GM21447 (cell line): ENCODE results near the gene TJP2.

Experiments used
- ATAC-seq: cut with Tn5 transposase; IDR thresholded peaks from one replicate; pipeline ENCODE4 v1.9.1; 2021; ENCODE audit not compliant: unreplicated experiment

TJP2 gene

DNA sequence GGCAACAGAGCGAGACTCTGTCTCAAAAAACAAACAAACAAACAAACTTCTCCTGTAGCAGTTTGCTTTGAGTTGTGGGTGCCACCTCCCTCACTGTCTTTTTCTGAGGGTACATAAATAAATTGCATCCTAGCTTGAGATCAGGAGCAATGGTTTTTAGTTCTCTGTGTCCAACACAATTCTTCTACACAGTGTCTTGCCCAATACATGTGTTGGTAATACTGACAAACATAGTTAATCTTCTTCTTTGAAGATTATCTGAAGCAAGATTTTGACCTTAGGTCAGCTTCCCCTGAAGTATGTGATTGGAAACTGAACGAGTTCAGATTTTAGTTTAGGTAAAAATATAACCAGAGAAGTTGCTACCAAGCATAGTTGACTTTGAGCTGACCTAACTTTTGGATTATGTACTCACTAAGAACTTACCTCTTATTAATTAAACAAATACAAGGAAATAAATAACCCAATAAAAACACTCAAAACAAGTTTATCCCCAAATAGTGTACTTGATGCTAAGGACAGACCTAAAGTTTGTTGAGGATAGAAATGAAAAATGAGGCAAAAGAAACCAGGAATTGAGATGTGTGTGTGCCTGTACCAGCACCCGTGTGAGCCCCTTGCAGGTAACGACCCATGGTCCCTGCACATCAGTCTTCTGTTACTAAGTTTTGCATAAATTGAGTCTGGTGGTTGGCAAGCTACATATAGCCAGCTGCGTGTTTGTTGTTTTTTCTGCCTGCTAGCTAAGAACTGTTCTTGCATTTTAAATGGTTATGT, 16.2 kb downstream of the TJP2 start:
- ATAC-seq = peak; percentile 82

DNA sequence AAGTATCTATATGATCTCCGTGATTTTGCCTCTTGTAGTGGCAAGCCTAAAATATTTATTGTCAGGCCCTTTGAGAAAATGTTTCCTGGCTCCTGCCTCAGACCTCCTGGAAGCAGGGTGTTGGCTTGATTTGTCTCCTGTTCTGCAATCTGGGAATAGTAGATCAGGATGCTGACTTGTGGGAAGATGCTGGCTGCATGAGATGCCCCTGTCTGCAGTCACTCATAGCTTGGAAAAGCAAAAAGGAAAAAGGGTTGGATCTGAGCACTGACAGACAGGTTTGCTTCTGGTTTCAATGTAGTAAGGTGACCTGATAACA, 16.7 kb downstream of the TJP2 start:
- no peak for ATAC-seq

DNA sequence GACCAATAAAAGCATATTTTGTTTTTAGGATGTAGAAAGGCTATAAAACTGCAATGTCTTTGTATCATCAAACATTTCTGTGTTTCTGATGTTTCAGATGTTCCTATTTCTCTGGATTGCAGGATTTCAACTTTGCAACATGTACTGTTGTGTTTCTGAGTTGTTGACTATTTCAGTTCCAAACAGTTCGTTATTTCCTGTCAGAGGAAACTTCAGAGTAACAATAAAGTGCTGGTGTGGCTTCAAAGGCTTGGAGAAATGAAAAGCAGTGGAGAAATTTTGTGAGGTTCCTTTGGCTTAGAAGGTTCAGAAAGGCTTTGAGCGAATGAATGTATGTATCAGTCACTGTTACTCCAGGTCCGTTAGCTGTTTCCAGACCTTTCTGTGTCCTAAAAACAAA, 17.2 kb downstream of the TJP2 start:
- ATAC-seq = no peak

DNA sequence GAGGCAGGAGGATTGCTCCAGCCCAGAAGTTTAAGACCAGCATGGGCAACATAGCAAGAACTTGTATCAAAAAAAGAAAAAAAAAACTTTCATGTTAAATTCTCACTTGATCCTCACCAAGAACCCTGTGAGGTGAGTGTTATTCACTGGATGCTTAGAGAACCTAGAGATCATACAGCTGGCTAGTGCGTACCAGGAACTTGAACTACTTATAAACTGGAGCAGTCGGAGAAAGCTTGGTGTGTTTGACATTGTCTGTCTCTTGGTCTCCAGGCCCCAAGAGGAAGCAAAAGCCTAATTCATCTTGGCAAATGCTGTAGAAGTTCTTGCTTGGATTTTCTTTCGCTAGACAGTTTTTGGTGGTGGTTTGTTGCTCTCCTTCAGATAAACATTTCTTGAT, 18.1 kb downstream of the TJP2 start:
- ATAC-seq = no peak

DNA sequence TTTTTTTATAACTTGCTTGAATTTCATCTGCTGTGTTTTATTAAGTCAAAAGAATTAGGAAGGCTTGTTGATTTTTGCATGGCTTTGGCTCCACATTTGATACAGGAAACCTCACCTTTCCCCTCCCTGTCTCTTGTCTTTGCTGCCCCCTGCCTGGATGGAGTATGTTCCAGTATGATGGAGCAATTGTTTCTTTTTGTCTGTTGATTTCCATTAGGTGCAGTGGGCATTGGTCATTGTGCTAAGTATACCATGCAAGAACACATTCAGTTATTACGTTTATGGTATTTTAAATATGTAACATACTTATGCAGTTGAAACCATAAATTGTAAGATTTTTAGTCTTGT, 19.6 kb downstream of the TJP2 start:
- ATAC-seq = no peak

DNA sequence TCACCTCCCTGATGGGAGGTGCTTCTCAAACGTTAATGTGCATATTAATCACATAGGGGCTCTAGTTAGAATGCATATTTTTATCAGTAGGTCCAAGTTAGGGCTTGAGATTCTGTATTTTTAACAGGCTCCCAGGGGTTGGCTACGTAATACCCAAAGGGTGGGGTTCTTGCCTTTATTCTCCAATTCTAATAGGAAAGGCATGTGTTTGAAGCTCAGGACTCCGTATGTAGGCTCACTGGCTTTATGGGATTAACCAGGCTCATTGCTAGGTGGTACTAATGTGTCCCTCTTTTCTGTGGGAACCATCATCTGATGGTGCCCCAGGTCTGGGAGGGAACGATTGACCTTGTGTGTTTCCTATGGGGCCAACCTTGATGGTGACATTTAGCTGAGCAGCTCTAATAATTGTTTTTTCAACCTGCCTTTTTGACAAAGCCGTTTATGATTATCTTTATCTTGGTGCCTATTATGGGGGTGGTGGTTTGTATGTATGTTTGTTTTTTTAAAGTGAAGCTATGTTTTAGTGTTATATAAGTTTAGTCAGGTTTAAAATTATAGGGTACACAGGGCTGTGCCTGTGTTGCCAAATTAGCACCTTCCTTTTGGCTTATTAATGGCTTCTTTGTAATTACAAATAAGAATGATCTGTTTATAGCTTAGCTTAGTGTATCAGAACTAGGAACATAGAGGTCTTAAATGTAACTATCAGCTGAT, 20.8 kb downstream of the TJP2 start:
- no peak for ATAC-seq

DNA sequence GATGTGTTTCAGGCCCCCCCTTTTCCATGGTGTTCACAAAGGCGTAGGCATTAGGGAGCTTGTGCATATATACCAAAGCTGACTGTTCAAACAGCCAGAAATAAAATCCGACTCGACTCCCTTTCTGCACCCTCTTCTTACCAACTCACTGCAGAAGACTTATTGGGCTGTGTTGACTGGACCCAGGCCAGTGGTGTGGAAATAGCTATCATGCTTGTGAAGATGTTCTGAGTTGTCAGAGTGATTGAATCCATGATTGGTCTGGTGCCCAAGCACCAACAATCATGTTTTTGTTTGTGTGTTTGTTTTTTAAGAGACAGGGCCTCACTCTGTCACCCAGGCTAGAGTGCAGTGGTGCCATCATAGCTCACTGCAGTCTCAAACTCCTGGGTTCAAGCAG, 21.6 kb downstream of the TJP2 start:
- no peak for ATAC-seq

DNA sequence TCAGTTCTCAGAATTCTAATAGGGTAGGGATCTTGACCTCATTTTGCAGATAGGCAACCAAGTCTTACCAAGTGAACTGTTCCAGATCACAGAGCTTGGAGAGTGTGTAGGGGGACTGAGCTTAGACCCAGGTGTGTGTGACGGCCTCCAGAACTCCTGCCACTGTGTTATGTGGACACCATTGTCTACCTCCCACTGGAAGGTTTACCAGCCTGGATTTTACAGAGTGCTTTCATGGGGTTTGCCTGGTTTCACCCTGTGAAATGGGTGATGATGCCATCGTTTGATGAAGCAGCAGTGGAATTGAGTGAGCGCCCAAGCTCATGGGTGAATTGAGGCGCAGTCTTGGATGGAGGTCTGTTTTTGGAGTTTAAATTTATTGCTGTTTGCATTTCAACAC, 23.6 kb downstream of the TJP2 start:
- no peak for ATAC-seq

DNA sequence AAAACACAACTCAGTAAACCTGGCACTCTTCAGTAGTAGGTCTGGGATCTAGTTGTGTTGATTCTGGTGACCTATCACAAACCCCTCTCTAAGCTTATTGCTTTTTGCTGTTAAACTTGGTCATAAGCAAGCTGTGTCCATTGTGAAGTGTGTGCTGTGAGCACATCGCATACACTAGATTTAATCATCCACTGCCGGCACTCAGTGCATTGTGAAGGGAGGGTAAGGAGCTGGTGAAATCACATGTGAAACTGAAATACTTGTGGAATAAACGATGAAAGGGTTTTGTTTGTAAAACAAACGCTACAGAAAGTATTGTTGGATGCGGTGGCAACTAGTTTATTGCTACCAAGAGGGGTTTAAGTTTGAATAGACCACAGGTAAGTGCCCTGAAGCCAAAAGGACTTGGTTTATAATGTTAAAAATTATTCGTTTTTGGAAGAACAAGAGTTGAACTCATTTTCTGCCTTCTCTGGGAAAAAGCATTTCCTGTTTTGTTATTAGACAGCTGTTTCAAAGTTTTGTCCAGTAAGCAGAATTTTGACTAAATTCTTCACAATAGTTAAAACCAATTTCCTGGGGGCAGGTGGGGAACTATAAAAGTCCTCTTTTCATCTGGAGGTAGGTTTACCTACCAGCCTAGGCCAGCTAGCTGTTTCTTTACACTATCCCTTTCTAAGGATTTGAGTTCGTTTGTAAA, 24.6 kb downstream of the TJP2 start:
- ATAC-seq = no peak

DNA sequence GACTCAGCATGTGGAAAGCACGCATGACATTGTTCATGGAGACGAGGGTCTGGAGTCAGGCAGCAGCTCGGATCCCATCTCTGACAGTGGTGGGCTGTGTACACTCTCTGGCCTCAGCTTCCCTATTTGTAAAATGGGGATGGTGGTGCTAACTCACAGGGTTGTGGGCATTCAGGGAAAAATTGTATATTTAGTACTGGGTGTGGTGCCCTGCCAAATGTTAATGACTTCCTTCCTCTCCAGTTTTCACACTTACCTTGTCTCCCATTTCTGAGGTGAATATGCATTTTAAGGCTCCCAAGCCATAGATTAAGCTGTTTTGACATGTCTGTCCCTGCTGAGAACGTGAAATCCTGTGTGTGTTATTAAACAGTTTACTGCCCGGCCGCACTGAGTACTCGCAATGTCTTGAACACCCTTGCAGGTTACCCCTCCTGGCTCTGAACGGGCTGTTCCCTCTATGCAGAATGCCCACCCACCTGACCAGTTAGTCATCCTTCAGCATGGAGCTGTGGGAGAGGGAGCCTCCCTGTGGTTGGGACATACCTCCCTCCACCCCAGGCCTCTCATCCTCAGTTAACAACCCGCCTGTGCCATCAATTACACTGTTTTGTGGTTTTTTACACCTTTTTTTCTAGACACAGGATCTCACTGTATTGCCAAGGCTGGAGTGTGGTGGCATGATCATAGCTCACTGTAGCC, 25.8 kb downstream of the TJP2 start:
- no peak for ATAC-seq

DNA sequence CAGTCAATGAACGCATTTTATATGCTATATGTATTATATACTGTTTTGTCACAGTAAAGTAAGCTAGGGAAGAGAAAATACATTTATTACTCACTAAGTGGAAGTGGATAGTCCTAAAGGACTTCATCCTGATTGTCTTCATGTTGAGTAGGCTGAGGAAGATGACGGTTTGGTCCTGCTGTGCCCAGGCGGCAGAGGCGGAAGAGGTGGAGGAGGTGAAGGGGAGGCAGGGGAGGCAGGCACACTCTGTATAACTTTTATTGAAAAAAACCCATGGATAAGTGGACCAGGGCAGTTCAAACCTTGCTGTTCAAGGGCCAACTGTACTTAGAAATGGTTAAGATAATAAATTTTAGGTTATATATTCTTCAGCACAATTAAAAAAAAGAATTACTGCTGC, 28.5 kb downstream of the TJP2 start:
- no peak for ATAC-seq

DNA sequence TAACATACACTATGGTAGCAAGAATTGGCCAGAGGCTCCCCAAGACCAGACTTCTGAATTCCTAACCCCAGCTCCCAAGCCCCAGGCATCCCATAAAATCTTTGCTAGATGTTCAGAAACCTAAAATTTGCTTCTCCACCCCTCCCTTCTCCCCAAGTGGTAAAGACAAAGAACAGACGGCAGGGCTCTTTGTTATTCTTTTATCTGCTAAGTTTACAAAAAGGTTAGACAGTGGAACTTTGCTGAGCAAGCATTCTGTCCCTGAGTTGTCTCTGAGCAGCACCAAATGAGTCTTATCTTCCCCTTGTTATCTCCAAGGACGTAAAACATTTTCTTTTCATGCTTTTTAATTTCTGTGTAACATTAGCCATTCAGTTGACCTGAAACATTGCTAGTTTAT, 30.2 kb downstream of the TJP2 start:
- ATAC-seq = no peak

DNA sequence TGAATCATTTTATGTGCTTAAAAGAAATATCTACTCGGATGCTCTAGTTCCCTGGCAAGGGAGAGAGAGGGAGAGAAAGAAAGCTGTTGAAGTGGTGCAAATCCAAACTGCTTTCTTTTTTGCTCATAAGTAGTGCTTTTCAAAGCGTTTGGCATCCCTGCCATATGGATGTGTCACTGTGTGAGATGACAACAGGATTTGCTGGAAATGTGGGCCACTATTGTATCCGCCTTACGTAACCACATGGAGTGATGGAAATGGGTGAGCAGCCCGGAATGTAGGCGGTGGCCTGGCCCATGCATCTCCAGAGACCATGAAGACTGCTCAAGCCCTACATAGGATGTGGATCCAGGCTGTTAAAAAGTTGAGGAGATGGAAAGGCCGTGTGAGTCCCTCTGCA, 30.8 kb downstream of the TJP2 start:
- no peak for ATAC-seq

DNA sequence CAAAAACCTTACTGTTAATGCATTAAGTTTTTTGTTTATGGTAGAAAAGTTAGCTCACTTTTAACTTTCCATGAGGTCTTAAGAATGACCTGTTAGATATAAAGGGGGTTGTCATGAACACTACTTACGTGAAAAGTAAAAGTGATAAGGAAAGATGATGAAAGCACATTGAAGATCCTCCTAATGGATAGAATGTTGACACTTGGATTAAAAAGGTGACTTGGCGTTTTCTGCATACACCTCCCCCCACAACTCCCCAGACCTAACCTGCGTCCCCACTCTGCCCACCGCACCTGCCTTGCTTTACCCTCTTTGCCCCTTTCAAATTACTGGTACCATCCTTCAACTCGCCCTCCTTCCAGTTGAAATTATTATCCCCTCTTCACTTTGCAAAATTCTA, 32.0 kb downstream of the TJP2 start:
- no peak for ATAC-seq

DNA sequence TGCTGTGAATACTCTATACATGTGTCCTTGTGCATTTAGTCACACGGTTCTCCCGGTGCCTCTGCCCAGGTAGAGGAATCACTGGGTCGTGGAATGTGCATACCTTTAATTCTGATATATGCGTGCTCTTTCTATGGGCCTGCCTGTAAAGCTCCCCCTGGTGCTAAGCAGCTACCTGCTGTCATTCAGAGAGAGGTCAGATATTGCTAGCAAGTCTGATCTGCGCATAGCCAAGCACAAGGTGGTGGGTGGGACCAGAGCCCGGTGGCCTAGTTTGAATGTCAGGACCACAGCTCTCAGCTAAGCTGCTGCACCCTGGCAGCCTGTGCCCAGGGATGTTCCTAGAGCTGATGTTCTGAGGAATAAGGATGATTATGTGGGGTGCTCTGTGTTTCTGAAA, 33.4 kb downstream of the TJP2 start:
- ATAC-seq = no peak

DNA sequence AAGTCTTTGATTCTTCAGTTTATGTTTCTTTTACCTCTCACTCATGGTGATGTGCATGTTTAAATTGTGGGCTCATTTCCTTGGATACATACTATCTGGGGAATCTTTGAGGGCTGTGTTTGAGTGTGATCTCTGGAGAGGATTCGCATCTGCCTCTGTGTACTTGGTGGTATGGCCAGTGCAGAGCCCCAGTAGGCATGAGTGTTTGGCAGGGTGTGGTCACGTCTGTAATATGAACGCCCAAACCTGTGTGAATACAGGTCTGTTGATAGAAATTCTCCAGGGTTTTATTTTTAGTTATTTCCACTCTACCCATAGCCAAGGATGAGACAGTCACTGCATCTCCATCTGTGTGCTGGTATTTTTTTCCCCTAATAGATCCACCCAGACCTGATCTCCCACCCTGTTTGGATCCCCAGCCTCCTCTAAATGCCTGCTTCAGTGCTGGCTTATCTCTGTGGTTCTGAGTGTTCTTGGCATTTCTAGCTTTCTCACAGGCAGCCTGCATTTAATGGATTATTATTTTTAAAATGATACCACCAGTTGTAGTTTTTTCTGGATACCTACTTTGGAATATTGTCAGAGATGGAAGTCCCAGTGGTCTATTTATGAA, 37.5 kb downstream of the TJP2 start:
- no peak for ATAC-seq

DNA sequence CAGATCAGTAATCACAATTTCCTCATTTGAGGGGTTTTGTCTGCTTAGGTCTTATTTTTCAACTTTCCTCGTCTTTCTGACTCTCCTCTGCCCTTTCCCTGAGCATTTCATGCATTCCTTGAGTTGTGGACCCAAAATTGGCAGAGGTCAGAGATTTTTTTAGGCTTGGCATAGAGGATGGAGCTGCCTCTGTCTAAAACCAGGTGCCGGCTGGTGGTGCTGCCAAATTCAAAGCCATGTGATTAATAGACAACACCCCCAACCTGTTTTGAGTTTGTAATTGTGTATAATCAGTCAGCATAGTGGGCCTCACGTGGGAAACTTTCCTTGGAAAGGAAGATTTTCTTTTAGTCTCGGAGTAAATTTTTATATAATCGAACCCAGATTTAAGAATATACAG, 39.6 kb downstream of the TJP2 start:
- no peak for ATAC-seq

DNA sequence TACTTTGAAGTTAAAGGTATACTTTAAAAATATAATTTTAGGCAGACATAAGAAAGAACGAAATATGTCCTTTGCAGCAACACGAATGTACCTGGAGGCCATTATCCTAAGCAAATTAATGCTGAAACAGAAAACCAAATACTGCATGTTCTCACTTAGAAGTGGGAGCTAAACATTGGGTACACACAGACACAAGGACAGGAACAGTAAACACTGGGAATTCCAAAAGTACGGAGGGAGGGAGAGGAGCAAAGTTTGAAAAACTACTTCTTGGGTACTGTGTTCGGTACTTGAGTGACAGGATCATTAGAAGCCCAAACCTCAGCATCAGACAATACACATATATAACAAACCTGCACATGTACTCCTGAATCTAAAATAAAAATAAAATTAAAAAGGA, 40.9 kb downstream of the TJP2 start:
- no peak for ATAC-seq

DNA sequence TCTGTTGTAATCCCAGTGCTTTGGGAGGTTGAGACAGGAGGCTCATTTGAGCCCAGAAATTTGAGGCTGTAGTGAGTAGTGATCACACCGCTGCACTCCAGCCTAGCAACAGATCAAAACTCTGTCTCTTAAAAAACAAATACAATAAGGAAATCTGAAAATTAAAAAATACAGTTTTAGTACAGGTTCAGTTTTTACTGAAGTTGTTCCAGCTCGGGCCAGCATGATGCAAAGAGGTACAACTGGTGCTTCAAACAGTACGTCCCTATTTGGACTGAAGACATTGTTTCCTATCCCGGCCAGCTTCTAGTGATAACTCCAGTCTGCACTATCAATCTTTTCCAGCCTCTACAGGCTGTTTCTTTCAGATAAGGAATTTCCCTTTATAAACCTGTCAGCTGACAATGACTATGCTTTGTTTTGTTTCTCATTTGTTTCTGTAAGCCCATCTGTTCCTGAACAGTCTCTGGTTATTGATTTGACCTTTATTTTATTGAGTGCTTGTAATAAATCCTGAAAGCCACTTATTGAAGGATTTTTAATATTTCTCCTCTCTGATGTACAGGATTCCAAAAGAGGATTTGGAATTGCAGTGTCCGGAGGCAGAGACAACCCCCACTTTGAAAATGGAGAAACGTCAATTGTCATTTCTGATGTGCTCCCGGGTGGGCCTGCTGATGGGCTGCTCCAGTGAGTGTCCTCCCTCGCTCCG, 41.9 kb downstream of the TJP2 start:
- ATAC-seq = no peak

DNA sequence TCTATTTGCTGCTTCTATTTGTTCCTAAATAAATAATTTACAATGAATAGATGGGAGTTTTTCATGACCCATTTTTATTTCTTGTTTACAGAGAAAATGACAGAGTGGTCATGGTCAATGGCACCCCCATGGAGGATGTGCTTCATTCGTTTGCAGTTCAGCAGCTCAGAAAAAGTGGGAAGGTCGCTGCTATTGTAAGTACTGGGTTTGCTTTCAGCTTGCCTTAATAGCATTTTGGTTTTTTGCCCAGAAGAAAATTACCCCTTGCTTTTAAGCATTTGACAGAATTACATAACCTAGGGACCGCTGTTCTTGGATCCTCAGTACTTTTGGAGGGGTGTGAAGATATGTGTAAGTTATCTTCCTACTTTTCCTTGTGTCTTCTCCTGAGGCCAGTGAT, 44.1 kb downstream of the TJP2 start:
- ATAC-seq = no peak

DNA sequence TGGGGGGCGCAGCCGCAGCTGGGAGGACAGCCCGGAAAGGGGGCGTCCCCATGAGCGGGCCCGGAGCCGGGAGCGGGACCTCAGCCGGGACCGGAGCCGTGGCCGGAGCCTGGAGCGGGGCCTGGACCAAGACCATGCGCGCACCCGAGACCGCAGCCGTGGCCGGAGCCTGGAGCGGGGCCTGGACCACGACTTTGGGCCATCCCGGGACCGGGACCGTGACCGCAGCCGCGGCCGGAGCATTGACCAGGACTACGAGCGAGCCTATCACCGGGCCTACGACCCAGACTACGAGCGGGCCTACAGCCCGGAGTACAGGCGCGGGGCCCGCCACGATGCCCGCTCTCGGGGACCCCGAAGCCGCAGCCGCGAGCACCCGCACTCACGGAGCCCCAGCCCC, 47.0 kb downstream of the TJP2 start:
- ATAC-seq = no peak
